Stimulated activated CD4-positive, alpha-beta T cell treated with anti-CD3 and anti-CD28 coated beads, Interleukin-12 subunit alpha, Interleukin-12 subunit beta, amount 100 ng/mL, for 24 hours (primary cell): Measurements from ENCODE around the gene UBE2G1.
"Not testable (repeated sequence)": the region's sequence is repeated elsewhere in the genome, so short reads cannot be mapped to it uniquely, and the experiment has no call there.

Source experiments
- DNase-seq, 2 experiments: peaks; one replicate each; pipeline ENCODE4 v3.0.0-alpha.2; 2020; ENCODE audit warnings: low read depth in 2 of 2

UBE2G1 gene

GRCh38 chr17:4301066-4301465, 65.4 kb downstream of the UBE2G1 start:
- DNase-seq = no peak

DNA sequence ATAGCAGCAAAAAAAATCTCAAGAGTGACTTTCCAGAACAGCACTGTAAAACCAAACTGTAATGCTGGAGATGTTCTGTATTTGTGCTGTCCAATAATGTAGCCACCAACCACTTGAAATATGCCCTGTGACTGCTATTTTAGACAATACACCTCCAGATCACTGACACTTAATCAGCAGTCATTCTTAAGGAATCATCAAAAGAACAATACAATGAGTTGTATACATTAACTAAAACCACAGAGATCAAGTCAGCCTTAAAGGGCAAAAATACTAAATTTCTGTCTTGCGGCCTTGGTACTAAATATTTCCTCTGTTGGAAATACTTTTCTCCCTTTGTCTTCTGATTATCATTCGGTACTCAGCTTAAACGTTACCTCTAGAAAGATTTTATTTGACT, 69.1 kb downstream of the UBE2G1 start:
- DNase-seq = no peak

GRCh38 chr17:4295686-4296085, 70.8 kb downstream of the UBE2G1 start:
- DNase-seq = no peak

DNA sequence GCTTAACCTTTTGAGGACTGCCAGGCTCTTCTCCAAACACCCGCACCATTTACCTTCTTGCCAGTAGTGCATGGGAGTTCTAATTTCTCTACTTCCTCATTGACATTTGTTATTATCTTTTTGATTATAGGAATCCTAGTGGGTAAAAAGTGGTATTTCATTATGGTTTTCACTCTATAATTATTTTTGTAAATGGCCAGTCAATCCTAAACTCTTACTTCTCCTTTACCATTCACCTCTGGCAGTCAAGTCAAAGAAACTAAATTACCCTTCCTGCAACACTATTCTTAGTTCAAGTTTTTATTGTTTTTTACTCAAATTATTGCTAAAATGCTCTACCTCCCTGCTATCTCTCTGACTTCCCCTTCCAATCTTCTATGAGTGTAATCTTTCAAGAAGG, 72.9 kb downstream of the UBE2G1 start:
- DNase-seq = no peak

DNA sequence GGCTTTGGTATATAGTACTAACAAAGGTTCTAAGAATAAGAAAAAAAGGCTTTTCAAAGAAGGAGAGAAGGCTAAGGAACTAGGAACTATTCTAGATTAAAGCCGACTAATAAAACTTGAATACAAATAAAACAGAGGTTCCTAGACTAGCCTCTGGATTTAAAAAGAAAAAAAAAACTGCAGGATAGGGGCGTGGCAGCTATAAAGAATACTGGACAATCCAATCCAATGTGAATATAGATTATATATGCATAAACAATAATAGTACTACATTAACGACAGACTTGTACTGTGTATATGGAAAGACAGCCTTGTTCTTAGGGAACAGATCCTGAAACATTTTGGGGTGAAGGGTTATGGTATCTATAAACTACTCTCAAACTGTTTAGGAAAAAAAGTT, 78.8 kb downstream of the UBE2G1 start:
- no peak for DNase-seq

- DNase-seq = no peak
Measured at GRCh38 chr17:4276514-4276913, 90.0 kb downstream of the UBE2G1 start.

DNA sequence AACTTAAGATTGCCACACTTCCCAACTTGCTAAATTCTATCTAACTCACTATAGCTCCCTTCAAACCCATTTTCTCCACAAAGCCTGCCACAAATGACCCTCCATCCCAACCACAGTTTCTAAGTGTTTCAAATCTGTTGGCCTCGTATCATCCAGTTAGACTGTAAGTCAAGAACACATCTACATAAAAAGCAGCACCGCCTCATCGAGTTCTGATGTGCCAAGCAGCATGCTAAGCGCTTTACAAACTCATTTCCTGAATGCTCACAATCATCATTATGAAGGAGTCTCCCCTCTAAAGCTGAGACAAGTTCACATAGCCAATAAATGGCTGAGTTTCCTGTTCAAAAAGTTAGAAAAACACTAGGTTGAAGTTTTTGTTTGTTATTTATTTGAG, 93.5 kb downstream of the UBE2G1 start:
- no peak for DNase-seq

- no peak for DNase-seq
Measured at GRCh38 chr17:4272213-4272971, 94.1 kb downstream of the UBE2G1 start.

DNA sequence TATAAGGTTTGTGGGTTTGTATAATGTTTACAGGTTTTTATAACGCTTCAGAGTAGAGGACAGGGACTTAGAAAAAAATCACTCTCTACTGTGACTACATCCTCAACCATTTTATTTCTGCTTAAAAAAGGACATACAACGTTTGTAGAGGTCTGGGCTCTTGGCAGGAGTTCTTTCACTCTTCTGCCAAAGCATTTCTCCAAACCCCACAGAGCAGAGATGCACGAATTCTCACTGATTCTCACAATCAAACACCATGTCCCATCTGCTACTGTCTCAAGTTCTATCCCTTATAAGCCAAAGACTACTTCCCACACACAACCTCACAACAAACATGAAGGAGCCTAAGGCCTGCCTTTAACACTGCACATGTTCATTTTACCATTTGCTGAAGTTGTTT, 95.7 kb downstream of the UBE2G1 start:
- no peak for DNase-seq

DNA sequence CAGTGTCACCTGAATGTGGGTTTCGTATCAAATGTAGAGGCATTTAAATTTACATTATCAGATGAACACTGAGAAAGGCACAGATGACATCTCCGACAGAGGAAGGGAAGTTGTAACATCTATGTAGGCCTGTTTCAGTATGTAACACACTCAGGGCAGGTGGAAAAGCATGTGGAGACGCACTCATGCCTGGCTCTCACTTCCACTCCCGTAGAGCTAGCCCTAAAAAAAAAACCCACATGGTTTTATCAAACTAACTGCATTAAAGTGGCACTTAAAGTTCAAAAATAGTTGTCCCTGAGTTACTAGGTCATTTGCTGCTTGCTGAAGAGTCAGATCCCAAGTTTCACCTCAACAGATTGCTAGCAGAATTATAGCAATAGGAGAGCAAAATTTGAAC, 96.6 kb downstream of the UBE2G1 start:
- DNase-seq = no peak

DNA sequence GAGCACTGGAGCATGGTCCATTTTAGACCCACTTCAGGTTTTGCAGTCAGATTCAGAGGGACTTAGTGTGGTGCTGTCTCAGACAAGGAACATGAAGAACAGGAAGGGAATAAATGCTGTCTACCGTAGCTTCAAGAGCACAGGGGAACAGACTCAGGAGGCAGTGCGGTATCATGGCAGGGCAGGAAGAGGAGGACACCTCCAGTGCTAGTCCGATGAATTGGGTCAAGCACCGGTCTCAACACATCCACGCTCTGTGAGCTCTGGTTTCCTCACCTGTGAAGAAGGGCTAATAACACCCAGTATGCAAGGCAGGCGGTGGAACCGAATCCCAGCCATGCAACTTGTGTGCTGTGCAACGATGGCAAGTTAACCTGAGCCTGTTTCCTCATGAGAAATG, 99.1 kb downstream of the UBE2G1 start:
- DNase-seq = no peak

DNA sequence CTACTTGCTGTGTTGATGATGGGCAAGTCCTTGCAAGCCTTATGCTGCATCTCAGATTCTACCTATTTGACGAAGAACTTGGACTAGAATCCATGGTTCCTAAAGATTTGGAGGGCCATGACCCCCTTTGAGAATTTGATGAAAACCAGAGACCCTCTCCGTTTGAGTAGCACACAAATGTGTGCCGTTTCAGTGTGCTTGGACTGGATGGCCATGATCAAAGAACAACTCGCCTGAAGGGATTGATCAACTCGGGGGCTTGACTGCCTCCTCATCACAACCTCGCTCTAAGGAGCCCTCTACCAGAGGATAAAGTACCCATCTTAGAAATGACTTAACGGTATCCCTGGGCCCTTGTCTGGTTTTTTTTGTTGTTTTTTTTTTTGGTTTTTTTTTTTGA, 99.9 kb downstream of the UBE2G1 start:
- no peak for DNase-seq

DNA sequence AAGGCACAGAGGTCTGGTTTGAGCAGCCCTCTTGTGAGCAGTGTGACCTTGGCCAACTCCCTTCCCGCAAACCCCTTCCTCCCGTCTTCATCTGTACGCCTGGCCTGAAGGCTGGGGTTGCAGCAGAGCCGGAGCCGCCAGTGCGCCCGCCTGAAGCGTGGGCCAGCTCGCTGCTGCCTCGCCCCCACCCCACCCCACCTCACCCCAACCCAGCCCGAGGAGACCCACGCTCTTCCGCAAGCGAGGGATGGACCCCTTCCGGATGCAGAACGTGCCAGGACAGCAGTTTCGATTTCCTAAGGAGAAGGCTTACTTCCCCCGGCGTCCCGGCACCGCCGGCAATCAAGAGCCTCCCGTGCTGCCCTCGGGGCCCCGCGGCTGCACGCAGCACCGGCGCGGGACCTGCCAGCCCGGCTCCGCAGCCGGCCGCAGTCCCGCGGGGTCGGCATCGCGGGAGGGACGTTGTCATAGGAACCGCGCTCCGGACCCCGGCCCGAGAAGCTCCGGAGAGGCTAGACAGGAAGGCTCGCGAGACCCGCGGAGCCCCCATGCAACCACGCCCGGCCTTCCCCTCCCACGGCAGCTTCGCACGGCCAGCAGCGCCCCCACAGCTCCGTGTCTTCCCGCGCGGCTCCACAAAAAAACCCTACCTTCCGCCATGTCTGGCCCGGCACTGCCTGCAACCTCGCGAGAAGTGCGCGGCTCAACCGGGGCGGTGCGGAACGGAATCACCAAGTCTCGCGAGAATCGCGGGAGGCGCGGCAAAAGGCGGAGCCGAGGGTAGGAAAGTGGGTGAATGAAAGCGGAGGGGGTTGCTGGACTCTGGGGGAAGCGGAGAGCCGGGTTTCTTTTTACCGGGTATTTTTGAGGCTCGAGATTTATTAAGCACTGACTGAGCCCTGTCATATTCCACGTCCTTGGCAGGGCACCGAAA, 102.9 kb downstream of the UBE2G1 start, which contains the start of gene ANKFY1:
TSS of gene ANKFY1 (minus strand) at position 698 of the 934 bp plus-strand sequence. CDS start at position 660, 38 bp downstream.
- peak; percentile 97 to 98 for DNase-seq

DNA sequence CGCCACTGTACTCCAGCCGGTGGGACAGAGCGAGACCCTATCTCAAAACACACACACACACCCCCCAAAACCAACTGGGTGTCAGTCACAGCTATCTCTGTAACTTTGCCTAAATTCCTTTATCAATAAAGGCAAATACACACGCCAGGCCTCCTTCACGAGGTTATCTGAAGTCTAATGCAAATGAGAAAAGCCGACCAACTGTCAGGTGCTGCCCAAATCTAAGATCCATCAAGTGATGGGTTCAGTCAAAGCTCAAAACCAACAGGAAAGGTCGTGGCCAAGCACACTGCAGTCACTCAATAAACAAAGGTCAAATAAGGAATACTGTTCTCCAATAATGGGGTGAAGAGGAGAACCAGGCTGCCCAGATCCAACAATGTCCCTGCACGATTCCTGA, 103.8 kb downstream of the UBE2G1 start:
- no peak for DNase-seq

DNA sequence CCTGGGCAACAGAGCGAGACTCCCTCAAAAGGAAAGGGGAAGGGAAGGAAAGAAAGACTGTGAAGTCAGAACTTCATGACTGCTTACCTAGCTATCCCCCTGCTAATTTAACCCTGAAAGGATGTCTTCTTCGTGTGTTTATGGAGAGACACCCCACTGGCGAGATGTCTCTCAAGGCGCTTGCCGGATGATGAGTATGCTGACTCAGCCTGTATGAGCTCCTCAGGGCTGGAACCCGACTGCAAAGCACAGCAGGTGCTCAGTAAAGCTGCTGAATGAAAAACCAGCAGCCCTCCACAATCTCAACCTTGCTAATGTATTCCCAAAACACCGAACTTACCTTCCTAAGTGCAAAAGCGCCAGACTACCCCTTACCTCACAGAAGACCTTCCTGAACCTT, 105.0 kb downstream of the UBE2G1 start:
- no peak for DNase-seq

DNA sequence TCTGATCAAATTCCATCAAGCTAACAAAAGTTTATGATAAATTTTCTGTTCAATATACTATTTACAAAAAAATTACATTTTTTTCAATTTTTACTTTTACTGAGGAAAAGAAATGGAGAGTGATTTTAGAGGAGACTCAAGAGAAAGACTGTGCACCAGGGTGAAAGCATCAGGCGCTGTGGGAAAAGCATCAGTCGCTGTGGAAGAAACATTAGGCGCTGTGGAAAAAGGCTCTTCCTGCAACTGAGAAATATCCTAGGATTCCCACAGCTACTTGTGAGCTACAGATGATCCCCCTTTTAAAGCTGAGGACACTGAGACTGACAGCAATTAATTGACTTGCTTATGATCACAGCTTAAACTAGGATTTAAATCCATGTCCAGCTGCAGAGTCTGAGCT, 107.6 kb downstream of the UBE2G1 start:
- DNase-seq = no peak

GRCh38 chr17:4256952-4257351, 109.5 kb downstream of the UBE2G1 start:
- DNase-seq = no peak

DNA sequence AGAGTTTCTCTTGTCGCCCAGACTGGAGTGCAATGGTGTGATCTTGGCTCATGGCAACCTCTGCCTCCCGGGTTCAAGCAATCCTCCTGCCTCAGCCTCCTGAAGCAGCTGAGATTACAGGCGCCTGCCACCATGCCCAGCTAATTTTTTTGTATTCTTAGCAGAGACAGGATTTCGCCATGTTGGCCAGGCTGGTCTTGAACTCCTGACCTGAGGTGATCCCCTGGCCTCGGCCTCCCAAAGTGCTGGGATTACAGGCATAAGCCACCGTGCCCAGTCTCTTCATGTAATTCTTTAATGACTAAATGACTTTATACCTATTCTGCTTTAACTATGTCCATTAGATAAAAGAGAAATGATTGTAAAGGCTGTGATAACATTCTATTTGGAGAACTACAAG, 111.2 kb downstream of the UBE2G1 start:
- not testable (repeated sequence) for DNase-seq

GRCh38 chr17:4250887-4251286, 115.6 kb downstream of the UBE2G1 start:
- DNase-seq = no peak

- no peak for DNase-seq
Measured at GRCh38 chr17:4249452-4250029, 116.9 kb downstream of the UBE2G1 start.

DNA sequence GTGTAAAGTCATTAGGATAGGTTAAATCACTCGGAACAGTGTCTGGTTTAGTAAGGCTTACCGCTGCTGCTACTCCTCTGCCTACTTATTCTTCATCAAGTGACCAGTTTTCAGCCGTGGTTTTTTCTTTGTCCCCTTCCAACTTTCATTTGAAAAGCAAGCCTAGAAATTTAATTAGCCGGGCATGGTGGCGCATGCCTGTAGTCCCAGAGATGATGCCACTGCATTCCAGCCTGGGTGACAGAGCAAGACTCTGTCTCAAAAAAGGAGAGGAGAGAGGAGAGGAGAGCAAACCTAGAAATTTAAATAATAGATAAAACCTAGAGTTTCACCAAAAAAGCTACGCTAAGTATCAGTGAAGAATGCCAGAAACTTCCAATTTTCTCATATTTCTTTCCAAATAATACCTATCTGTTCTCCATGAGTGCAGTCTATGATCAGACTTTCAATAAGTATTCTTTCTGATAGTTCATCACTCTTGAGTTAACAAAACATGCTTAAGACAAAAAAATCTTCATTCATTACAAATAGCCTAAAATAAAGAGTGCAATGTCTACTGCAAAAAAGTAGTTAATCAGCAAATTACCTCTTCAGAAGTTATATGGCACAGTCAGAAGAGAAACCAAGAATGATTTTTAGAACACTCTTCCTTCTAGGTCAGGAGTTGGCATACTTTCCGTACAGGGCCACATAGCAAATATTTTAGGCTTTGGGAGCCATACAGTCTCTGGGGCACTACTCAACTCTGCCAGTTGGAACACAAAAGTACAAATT, 117.8 kb downstream of the UBE2G1 start:
- no peak for DNase-seq

DNA sequence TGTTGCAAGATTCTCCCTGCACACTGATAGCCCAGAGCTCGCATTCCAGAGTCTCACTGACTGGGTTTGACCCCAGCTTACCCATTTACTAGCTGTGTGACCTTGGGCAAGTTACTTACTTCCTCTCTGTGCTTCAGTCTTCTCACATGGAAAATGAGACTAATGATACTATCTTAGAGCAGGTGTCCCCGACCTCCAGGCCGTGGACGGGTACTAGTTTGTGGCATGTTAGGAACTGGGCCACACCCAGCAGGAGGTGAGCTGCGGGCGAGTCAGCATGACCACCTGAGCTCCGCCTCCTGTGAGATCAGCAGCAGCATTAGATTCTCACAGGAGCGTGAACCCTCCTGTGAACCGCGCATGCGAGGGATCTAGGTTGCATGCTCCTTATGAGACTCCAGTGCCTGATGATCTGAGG, 118.5 kb downstream of the UBE2G1 start:
- no peak for DNase-seq
